ENCODE data around the gene P2RY8.
"Not testable (repeated sequence)": the region's sequence is repeated elsewhere in the genome, so short reads cannot be mapped to it uniquely, and the experiment has no call there.

Gene P2RY8

DNA sequence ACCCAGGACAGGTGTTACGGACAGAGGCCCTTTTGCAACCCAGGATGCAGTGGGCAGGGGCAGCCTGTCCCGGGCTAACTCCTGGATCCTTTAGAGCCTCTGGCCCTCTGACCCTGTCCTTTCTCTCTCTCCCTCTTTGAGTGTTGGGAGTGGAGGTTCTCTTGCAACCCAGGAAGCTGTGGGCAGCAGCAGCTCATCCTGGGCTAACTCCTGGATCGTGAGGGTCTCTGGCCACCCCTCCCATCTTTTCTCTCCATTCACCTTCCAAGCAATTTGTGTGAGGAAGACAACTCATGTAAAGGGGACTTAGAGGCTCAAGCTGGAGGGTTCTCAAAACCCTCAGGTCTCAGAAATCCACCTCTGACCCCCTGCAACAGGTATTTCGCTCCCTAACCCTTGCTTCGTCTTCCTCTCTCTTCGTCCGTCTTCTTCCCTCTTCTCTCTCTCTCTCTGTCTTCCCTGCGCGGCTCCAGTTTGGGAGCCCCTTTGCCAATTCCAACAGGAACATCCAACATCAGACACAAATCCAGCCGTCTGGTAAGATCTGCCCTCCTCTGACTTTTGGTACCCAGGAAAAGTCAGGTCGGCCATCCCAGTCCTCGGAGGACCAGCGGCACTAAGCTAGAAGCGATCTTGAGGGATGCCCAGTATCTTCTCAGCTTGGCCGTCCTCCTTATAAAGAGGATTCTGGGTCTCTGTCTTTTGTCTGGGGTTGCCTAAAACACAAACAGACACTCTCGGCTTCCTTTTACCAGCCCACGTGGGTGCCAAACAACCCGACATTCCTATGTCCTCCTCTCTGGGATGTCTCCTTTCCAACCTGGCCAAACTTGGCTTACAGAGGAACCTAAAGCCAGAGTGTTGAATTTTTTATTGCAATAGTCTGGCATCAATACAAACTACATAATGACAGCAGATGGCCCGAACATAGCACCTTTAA is 92.2 kb downstream of the P2RY8 start:
- no peak for DNase-seq (ENCODE audit: low read depth)

GRCh38 chrX:1443496-1444075 is 93.4 kb downstream of the P2RY8 start:
- no peak for DNase-seq (ENCODE audit: low read depth)

GRCh38 chrX:1442724-1443367 is 94.1 kb downstream of the P2RY8 start:
- DNase-seq (ENCODE audit: low read depth): no peak

GRCh38 chrX:1442016-1442665 is 94.8 kb downstream of the P2RY8 start:
- no peak for DNase-seq (ENCODE audit: low read depth)

- no peak for DNase-seq (ENCODE audit: low read depth)
Measured at GRCh38 chrX:1440506-1440905, 96.5 kb downstream of the P2RY8 start.

- DNase-seq (ENCODE audit: low read depth): no peak
Measured at GRCh38 chrX:1435241-1435895, 101.6 kb downstream of the P2RY8 start.

DNA sequence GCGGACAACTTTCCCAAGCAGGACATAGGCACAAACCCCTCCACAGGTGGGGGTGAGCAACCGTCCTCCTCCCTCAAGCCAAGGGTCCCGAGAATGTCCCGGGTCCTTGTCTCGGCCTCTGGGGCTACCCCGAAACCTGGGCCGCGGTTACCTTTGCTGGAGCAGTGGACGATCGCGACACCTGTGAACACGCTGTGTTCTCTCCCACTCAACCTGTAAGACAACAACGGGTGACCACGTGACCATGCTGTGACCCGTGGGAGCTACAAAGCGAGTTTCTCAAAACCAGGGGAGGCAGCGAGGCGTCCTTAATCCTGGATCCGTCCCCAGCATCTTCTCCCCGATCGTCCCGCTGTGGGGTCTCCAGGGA is 102.1 kb downstream of the P2RY8 start:
- no peak for DNase-seq (ENCODE audit: low read depth)

- no peak for DNase-seq (ENCODE audit: low read depth)
Measured at GRCh38 chrX:1433646-1434357, 103.2 kb downstream of the P2RY8 start.

- DNase-seq (ENCODE audit: low read depth): no peak
Measured at GRCh38 chrX:1430451-1430850, 106.5 kb downstream of the P2RY8 start.

GRCh38 chrX:1427756-1428155 is 109.2 kb downstream of the P2RY8 start:
- no peak for DNase-seq (ENCODE audit: low read depth)

GRCh38 chrX:1426321-1426720 is 110.7 kb downstream of the P2RY8 start:
- DNase-seq (ENCODE audit: low read depth): not testable (repeated sequence)

GRCh38 chrX:1425381-1425780 is 111.6 kb downstream of the P2RY8 start:
- no peak for DNase-seq (ENCODE audit: low read depth)

- DNase-seq (ENCODE audit: low read depth): no peak
Measured at GRCh38 chrX:1424147-1424851, 112.7 kb downstream of the P2RY8 start.

DNA sequence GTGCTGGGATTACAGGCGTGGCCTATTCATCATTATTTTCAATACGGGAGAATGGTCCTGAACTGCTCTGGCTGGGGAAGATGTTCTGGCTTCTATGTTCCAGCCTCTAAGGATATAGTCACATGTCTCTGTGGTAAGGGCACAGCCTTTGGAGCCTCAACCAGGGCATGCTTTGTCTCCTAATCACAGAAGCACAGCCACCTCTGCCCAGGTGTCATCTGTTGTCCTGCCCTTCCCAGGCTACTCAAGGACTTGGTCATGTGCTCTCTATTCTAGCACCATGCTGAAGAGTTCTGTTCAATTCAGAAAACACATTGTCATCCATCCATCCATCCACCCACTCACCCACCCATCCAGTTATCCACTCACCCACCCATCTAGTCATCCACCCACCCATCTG is 113.8 kb downstream of the P2RY8 start:
- DNase-seq (ENCODE audit: low read depth): no peak

- DNase-seq (ENCODE audit: low read depth): no peak
Measured at GRCh38 chrX:1422135-1422465, 114.9 kb downstream of the P2RY8 start.

DNA sequence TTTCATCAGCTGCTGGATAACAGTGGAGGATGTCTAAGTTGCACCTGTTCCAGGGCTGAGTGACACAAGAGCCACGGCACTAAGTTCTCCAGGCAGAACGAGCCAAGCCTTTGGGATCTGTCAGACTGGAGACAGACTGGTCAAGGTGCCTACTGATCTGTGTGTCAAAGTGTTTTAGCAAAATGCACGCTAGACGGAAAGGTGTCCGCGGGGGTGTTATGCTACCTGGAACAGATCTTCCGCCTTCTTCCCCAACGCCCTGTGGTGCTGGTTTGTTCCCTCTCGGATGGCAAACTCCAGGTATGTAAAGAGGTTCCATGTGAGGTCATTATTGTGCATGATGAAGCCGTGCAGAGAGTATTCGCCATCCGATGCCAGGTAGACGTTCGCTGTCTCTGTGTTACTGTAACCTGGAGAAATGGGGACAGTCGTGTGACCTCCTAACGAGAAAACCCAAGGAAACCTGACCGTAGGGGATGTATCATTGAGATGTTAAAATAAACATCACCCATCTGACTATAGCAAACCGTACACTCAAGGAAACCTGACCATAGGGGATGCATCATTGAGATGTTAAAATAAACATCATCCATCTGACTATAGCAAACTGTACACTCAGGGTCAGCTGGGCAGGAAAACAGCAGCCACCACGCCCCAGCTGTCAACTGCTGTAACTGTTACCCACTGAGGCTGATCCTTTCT is 115.4 kb downstream of the P2RY8 start:
- no peak for DNase-seq (ENCODE audit: low read depth)

DNA sequence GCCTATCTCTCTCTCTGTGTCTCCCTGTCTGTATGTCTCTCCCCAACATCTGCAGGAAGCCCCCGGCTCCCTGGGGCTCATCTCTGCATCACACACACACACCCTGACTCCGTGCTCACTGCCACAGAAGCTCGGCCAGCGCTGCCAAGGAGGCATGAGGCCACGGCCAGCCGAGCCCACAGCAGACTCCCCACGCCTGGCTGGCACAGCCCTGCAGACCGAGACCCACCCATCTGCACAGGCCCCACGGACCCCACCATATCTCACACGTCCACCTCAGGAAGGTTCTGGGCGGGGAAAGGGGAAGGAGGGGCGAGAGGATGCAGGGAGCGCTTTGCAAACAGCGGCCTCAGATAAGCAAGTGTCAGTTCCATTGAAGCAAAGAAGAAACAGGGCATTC is 116.6 kb downstream of the P2RY8 start:
- peak; percentile 35 for DNase-seq (ENCODE audit: low read depth)

DNA sequence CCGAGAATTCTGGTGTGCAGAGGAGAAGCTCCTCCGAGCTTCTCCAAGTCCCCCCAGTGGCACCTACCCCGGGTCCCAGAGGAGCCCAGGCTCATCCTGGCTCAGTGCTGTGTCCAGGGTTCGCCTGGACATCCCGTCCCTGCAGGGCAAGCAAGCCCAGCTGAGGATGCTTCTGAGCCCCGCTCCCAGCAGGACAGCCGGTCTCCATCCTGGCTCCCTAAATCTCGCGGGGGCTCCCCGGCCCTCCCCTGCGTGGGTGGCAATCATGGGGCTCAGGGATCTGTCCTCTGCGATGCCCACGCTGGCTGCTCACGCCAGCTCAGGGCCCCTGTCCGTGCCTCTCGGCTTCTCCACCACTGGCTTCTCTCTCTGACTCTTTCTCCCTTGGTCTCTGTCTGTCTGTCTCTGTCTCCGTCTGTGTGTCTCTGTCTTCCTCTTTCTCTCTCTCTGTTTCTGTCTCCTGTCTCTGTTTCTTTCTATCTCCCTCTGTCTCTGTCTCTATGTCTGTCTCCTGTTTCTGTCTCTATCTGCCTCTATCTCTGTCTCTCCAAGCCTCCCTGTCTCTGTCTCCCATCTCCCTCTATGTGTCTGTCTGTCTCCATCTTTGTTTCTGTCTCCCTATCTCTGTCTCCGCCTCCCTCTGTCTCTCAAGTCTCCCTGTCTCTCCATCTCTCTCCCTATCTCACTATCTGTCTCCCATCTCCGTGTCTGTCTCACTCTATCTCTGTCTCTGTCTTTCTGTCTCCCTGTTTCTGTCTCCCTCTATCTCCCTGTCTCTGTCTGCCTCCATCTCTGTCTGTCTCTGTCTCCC is 117.2 kb downstream of the P2RY8 start:
- DNase-seq (ENCODE audit: low read depth): no peak

DNA sequence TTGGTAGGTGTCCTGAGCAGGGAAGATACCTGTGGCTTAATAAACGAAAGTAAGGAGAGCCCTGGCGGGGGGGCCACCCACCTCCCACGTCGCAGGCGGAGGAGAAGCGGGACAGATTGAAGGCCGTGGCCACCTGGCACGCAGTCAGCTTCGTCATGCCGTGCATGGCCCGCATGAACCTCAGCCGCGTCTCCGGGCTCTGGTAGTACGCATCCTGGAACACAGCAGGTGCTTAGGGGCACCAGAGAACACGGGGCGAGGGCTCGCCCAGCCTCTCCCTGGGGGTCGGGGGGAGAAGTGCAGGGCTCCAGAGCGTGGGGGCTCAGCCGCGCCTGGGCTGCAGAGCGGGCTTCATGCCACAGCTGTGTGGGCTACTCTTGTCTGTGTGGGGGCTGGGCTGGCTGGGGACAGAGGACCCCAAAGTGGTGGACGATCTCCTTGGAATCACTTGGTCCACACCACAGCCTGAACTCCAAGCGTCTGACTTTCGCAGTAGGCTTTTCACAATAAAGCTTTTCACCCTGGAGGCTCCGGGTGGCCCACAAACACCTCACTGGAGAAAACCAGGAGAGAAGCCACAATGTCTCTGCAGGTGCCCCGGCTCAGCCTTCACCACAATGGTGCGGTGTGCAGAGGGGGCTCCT is 118.0 kb downstream of the P2RY8 start:
- no peak for DNase-seq (ENCODE audit: low read depth)

Data from CMK (cell line).